K562 (cell line): ENCODE results near the gene MGAT4B. TPM values are rescaled to one million over a fixed set of nuclear protein-coding genes. Genes with fewer than 3 reads are reported as not detected.

Experiments
- ATF7 ChIP-seq: fragments of 450-650 bp; IDR thresholded peaks from 2 replicates; pipeline ENCODE4 v1.7.1; 2014; ENCODE audit warnings: mild to moderate bottlenecking, moderate library complexity
- BACH1 ChIP-seq: fragments of 200-800 bp; sonication (Bioruptor generic); IDR thresholded peaks from 2 replicates; pipeline ENCODE4 v1.6.1; 2016; ENCODE audit warnings: missing genetic modification characterization, missing compliant biosample characterization
- CHD1 ChIP-seq: fragments of 200-600 bp; sonication (generic); IDR thresholded peaks from one replicate; pipeline ENCODE4 v1.6.1; 2012; ENCODE audit warnings: mild to moderate bottlenecking, moderate library complexity, low read length, inconsistent platforms
- CHD4 ChIP-seq: fragments of 200-600 bp; sonication (generic); IDR thresholded peaks from 3 replicates; pipeline ENCODE4 v1.6.1; 2012; ENCODE audit warnings: low read depth, mild to moderate bottlenecking, mixed read lengths, low read length, inconsistent platforms; ENCODE audit not compliant: insufficient read depth, insufficient replicate concordance, poor library complexity, severe bottlenecking
- GTF2A2 ChIP-seq: IDR thresholded peaks from 2 replicates; pipeline ENCODE4 v1.6.1; 2016; ENCODE audit warnings: mild to moderate bottlenecking, missing genetic modification characterization, missing compliant biosample characterization
- KLF1 ChIP-seq: fragments of 450-650 bp; IDR thresholded peaks from 2 replicates; pipeline ENCODE4 v1.6.1; 2016; ENCODE audit warnings: missing genetic modification characterization, missing compliant biosample characterization
- MTA1 ChIP-seq: fragments of 450-650 bp; IDR thresholded peaks from 2 replicates; pipeline ENCODE4 v1.6.1; 2017; ENCODE audit warnings: borderline replicate concordance
- PCBP2 ChIP-seq: fragments of 200-400 bp; formaldehyde crosslinking; IDR thresholded peaks from 2 replicates; pipeline ENCODE4 v1.6.1; 2018; ENCODE audit warnings: low read length, low read depth, mild to moderate bottlenecking, moderate library complexity; ENCODE audit not compliant: poor library complexity, severe bottlenecking
- PTRF ChIP-seq: fragments of 450-650 bp; IDR thresholded peaks from 2 replicates; pipeline ENCODE4 v1.6.1; 2016; ENCODE audit warnings: mild to moderate bottlenecking, missing genetic modification characterization, missing compliant biosample characterization
- SFPQ ChIP-seq: fragments of 200-400 bp; formaldehyde crosslinking; IDR thresholded peaks from 2 replicates; pipeline ENCODE4 v1.6.1; 2017; ENCODE audit warnings: mild to moderate bottlenecking, low read depth, low read length, moderate library complexity
- SNRNP70 ChIP-seq: fragments of 200-400 bp; formaldehyde crosslinking; optimal IDR thresholded peaks from 2 replicates; pipeline ENCODE3; 2017; ENCODE audit warnings: low read depth, low read length
- SRSF9 ChIP-seq: fragments of 200-400 bp; formaldehyde crosslinking; IDR thresholded peaks from 2 replicates; pipeline ENCODE4 v1.6.1; 2017; ENCODE audit warnings: low read depth, low read length, borderline replicate concordance
- STAT5A ChIP-seq: IDR thresholded peaks from 2 replicates; pipeline ENCODE4 v1.6.1; 2012; ENCODE audit warnings: low read length, inconsistent platforms, borderline replicate concordance
- TAF9B ChIP-seq: fragments of 450-650 bp; IDR thresholded peaks from 2 replicates; pipeline ENCODE4 v1.6.1; 2018; ENCODE audit warnings: mild to moderate bottlenecking; ENCODE audit not compliant: partially characterized antibody
- TEAD1 ChIP-seq, 2 experiments: fragments of 450-650 bp in 1 of 2; sonication (generic) in 1 of 2; formaldehyde crosslinking; IDR thresholded peaks; 2 replicates each; pipeline versions ENCODE4 v1.4.0 to v1.8.0; 2020 to 2022; ENCODE audit warnings: mild to moderate bottlenecking in 2 of 2, missing genetic modification reagents in 1 of 2
- TEAD2 ChIP-seq: fragments of 450-650 bp; IDR thresholded peaks from 2 replicates; pipeline ENCODE4 v1.6.1; 2016; ENCODE audit warnings: missing genetic modification characterization, control low read depth, missing compliant biosample characterization
- U2AF2 ChIP-seq: fragments of 200-400 bp; formaldehyde crosslinking; optimal IDR thresholded peaks from 2 replicates; pipeline ENCODE3; 2017; ENCODE audit warnings: low read depth, mild to moderate bottlenecking, low read length
- ZC3H8 ChIP-seq: fragments of 450-650 bp; IDR thresholded peaks from 2 replicates; pipeline ENCODE4 v1.6.1; 2017
- ZNF212 ChIP-seq: fragments of 450-650 bp; formaldehyde crosslinking; IDR thresholded peaks from 2 replicates; pipeline ENCODE4 v1.4.0; 2020; ENCODE audit warnings: mild to moderate bottlenecking
- ZNF311 ChIP-seq: fragments of 250-450 bp; sonication (Bioruptor Pico); IDR thresholded peaks from 2 replicates; pipeline ENCODE4 v1.4.0; 2020; ENCODE audit warnings: mild to moderate bottlenecking, moderate library complexity
- ZNF57 ChIP-seq: fragments of 450-650 bp; formaldehyde crosslinking; IDR thresholded peaks from 2 replicates; pipeline ENCODE4 v1.4.0; 2020; ENCODE audit warnings: mild to moderate bottlenecking, moderate library complexity
- ZNF707 ChIP-seq: fragments of 250-450 bp; sonication (Bioruptor Pico); conservative IDR thresholded peaks from 2 replicates; pipeline ENCODE4 v1.8.0; 2022; ENCODE audit warnings: inconsistent platforms, mild to moderate bottlenecking, moderate library complexity
- ZNF75A ChIP-seq: fragments of 450-650 bp; formaldehyde crosslinking; IDR thresholded peaks from 2 replicates; pipeline ENCODE4 v1.4.0; 2020; ENCODE audit warnings: mild to moderate bottlenecking
- polyA plus RNA-seq, 8 experiments: library from polyadenylated mRNA; depleted of rRNA in 4 of 8; stranded (reverse) in 5 of 8; unstranded in 3 of 8; fragments of >200 nt; fragmentation: Nextera tagmentation in 2 of 8; fragmentation: Illumina TruSeq in 1 of 8; extraction: Ambion mirVana in 2 of 8; extraction: Trizol in 1 of 8; gene quantifications; 2 replicates each; pipeline versions ENCODE4 v1.2.1 to v1.2.3, GENCODE V29; 2011 to 2014; ENCODE audit warnings: inconsistent platforms in 1 of 8, missing spikeins in 1 of 8
- total RNA-seq, 7 experiments: library from RNA; depleted of rRNA in 6 of 7; stranded (reverse); fragments of >200 nt in 6 of 7; fragmentation: Illumina TruSeq in 2 of 7; extraction: Trizol in 2 of 7; gene quantifications; 2 replicates each; pipeline versions ENCODE4 v1.2.1 to v1.2.3, GENCODE V29; 2011 to 2021; ENCODE audit warnings: low replicate concordance in 1 of 7
- TF ChIP-seq, protein P1 (sequence below): fragments of 250-450 bp; sonication (Bioruptor Pico); IDR thresholded peaks from 2 replicates; pipeline ENCODE4 v1.4.0; 2020; ENCODE audit warnings: borderline replicate concordance
- TF ChIP-seq, protein P2 (sequence below): sonication (generic); formaldehyde crosslinking; IDR thresholded peaks from 2 replicates; pipeline ENCODE4 v1.8.0; 2022; ENCODE audit warnings: missing genetic modification reagents, mild to moderate bottlenecking, borderline replicate concordance

Gene MGAT4B
- total and polyA plus RNA-seq, 9 of the 15 experiments (the other 6 are each of a cell fraction or from before 2014, with no cell fraction given), result 0.34 to 133 (median 75.4) TPM

DNA sequence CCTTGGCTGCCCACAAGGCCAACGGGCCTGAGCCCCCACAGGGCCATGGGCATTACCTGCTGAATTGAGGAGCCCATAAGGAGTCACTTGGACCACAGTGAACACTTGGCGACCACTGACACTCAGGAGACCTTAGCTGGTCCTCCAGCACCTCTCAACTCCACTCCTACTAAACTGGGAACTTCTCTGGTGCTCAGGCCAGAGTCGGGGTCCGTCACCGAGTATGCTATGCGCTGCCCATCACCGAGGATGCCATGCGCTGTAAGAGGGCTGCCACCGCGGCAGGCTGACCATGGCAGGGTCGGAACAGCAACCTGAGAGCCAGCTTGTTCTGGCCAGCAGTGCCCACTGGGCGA, 13.4 kb upstream of the MGAT4B start (continued):
- TF ChIP-seq KLF1 (tag) (no peak), SRSF9 (no peak), SNRNP70 (no peak), U2AF2 (no peak), TEAD1 (CRISPR knock-in tag; IDR thresholded peaks at IDR 0.05) (0 out of 4 replicates have a peak, but pooled peaks of 1 of the 2 experiments have one; percentile 6), SFPQ (no peak), ZNF212 (CRISPR knock-in tag) (no peak), PTRF (tag) (peak; percentile 51), MTA1 (no peak), STAT5A (no peak), ZNF57 (CRISPR knock-in tag) (no peak), BACH1 (tag) (no peak), CHD4 (no peak), ZC3H8 (no peak), ATF7 (no peak), TAF9B (no peak), ZNF311 (CRISPR knock-in tag) (no peak), TEAD2 (tag) (peak; percentile 48; the same call in 1 of the 2 replicates), CHD1 (no peak), GTF2A2 (tag) (no peak), PCBP2 (no peak), ZNF75A (no peak), ZNF707 (CRISPR knock-in tag) (peak; percentile 13; the same call in 1 of the 2 replicates)
- TF ChIP-seq, protein P1, sequence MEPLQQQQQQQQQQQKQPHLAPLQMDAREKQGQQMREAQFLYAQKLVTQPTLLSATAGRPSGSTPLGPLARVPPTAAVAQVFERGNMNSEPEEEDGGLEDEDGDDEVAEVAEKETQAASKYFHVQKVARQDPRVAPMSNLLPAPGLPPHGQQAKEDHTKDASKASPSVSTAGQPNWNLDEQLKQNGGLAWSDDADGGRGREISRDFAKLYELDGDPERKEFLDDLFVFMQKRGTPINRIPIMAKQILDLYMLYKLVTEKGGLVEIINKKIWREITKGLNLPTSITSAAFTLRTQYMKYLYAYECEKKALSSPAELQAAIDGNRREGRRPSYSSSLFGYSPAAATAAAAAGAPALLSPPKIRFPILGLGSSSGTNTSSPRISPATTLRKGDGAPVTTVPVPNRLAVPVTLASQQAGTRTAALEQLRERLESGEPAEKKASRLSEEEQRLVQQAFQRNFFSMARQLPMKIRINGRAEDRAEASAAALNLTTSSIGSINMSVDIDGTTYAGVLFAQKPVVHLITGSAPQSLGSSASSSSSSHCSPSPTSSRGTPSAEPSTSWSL (CRISPR knock-in tag), result 0 out of 2 replicates have a peak, but pooled peaks have one; percentile 61
- TF ChIP-seq, protein P2, sequence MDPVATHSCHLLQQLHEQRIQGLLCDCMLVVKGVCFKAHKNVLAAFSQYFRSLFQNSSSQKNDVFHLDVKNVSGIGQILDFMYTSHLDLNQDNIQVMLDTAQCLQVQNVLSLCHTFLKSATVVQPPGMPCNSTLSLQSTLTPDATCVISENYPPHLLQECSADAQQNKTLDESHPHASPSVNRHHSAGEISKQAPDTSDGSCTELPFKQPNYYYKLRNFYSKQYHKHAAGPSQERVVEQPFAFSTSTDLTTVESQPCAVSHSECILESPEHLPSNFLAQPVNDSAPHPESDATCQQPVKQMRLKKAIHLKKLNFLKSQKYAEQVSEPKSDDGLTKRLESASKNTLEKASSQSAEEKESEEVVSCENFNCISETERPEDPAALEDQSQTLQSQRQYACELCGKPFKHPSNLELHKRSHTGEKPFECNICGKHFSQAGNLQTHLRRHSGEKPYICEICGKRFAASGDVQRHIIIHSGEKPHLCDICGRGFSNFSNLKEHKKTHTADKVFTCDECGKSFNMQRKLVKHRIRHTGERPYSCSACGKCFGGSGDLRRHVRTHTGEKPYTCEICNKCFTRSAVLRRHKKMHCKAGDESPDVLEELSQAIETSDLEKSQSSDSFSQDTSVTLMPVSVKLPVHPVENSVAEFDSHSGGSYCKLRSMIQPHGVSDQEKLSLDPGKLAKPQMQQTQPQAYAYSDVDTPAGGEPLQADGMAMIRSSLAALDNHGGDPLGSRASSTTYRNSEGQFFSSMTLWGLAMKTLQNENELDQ (CRISPR knock-in tag), result no peak
